GM23248 (cell line): Measurements from ENCODE around the gene RGS18.

Experiments
- EZH2 ChIP-seq: fragments of 200-600 bp; sonication (generic); IDR thresholded peaks from 2 replicates; pipeline ENCODE4 v1.6.1; 2018; ENCODE audit warnings: antibody characterized with exemption, mild to moderate bottlenecking; ENCODE audit not compliant: insufficient read depth, poor library complexity, severe bottlenecking
- EZH2phosphoT487 ChIP-seq: fragments of 200-600 bp; sonication (generic); IDR thresholded peaks from 2 replicates; pipeline ENCODE4 v1.6.1; 2018; ENCODE audit warnings: antibody characterized with exemption, moderate library complexity, mild to moderate bottlenecking, low read depth; ENCODE audit not compliant: insufficient read depth

GRCh38 chr1:192162376-192162775, 4.1 kb downstream of the RGS18 start:
- TF ChIP-seq EZH2phosphoT487 (no peak), EZH2 (no peak)
